HEK293 (cell line): ENCODE data around the gene BTBD10.

Experiments used
- CTCF ChIA-PET: fragments of 350-600 bp; formaldehyde crosslinking; extraction: SDS; loops from one replicate; lab custom pipeline; 2021; ENCODE audit warnings: antibody characterized with exemption; lab: Yijun Ruan, JAX
- POLR2A ChIA-PET: fragments of 300-600 bp; formaldehyde crosslinking; extraction: SDS; loops from one replicate; lab custom pipeline; 2020; ENCODE audit warnings: antibody characterized with exemption, inconsistent platforms; lab: Yijun Ruan, JAX
- H3K27ac ChIP-seq: fragments of 200-500 bp; sonication (Bioruptor generic); 2 replicates; pipeline ENCODE4 v1.5.1; 2014; ENCODE audit warnings: low read depth, low read length, control low read depth, inconsistent platforms; ENCODE audit errors: extremely low read depth
- H3K36me3 ChIP-seq, 2 experiments: fragments of 200-500 bp in 1 of 2; sonication (Bioruptor generic) in 1 of 2; 1 replicate in 1 of 2; 2 replicates in 1 of 2; pipeline ENCODE4 v1.5.1; 2014 to 2017; ENCODE audit warnings: inconsistent platforms in 2 of 2, low read length in 2 of 2; ENCODE audit not compliant: control insufficient read depth in 2 of 2, insufficient read depth in 1 of 2
- H3K4me1 ChIP-seq: fragments of 200-500 bp; sonication (Bioruptor generic); 2 replicates; pipeline ENCODE4 v1.5.1; 2014; ENCODE audit warnings: mild to moderate bottlenecking, low read length, inconsistent platforms; ENCODE audit not compliant: control insufficient read depth, insufficient read depth
- H3K4me3 ChIP-seq: 2 replicates; pipeline ENCODE4 v1.5.1; 2011; ENCODE audit warnings: low read depth, mild to moderate bottlenecking, control low read depth, low read length, moderate library complexity
- H3K9me3 ChIP-seq: fragments of 200-500 bp; sonication (Bioruptor generic); 2 replicates; pipeline ENCODE4 v1.5.1; 2014; ENCODE audit warnings: low read depth, low read length, inconsistent platforms; ENCODE audit not compliant: control insufficient read depth, insufficient read depth
- EGR2 ChIP-seq: fragments of 450-650 bp; formaldehyde crosslinking; IDR thresholded peaks from 2 replicates; pipeline ENCODE4 v1.5.1; 2016; ENCODE audit warnings: low read depth, missing biosample characterization, missing genetic modification characterization
- HIC1 ChIP-seq: fragments of 450-650 bp; formaldehyde crosslinking; IDR thresholded peaks from 2 replicates; pipeline ENCODE4 v1.5.1; 2016; ENCODE audit warnings: missing biosample characterization, missing genetic modification characterization
- REPIN1 ChIP-seq: fragments of 450-650 bp; formaldehyde crosslinking; IDR thresholded peaks from 2 replicates; pipeline ENCODE4 v1.5.1; 2017; ENCODE audit warnings: missing biosample characterization, missing genetic modification characterization, low read depth
- SALL2 ChIP-seq: fragments of 450-650 bp; formaldehyde crosslinking; IDR thresholded peaks from 2 replicates; pipeline ENCODE4 v1.5.0; 2017; ENCODE audit warnings: missing biosample characterization, mild to moderate bottlenecking, missing genetic modification characterization, borderline replicate concordance
- TCF7L2 ChIP-seq: IDR thresholded peaks from 2 replicates; pipeline ENCODE4 v1.6.1; 2011; ENCODE audit warnings: low read depth, mild to moderate bottlenecking, inconsistent platforms, low read length, moderate library complexity, borderline replicate concordance
- ZBTB11 ChIP-seq: fragments of 450-650 bp; formaldehyde crosslinking; conservative IDR thresholded peaks from 2 replicates; pipeline ENCODE4 v1.5.1; 2016; ENCODE audit warnings: low read depth, missing biosample characterization, missing genetic modification characterization
- ZBTB48 ChIP-seq: fragments of 450-650 bp; formaldehyde crosslinking; IDR thresholded peaks from 2 replicates; pipeline ENCODE4 v1.5.1; 2016; ENCODE audit warnings: missing biosample characterization, missing genetic modification characterization
- ZBTB8A ChIP-seq: fragments of 450-650 bp; formaldehyde crosslinking; IDR thresholded peaks from 2 replicates; pipeline ENCODE4 v1.5.1; 2016; ENCODE audit warnings: missing biosample characterization, missing genetic modification characterization
- ZNF121 ChIP-seq: fragments of 450-650 bp; formaldehyde crosslinking; IDR thresholded peaks from 2 replicates; pipeline ENCODE4 v1.5.1; 2016; ENCODE audit warnings: missing biosample characterization, missing genetic modification characterization
- ZNF174 ChIP-seq: fragments of 450-650 bp; formaldehyde crosslinking; IDR thresholded peaks from 2 replicates; pipeline ENCODE4 v1.5.0; 2017; ENCODE audit warnings: missing biosample characterization, mild to moderate bottlenecking, missing genetic modification characterization
- ZNF221 ChIP-seq: fragments of 450-650 bp; formaldehyde crosslinking; IDR thresholded peaks from 2 replicates; pipeline ENCODE4 v1.5.1; 2017; ENCODE audit warnings: missing biosample characterization, missing genetic modification characterization, borderline replicate concordance
- ZNF280D ChIP-seq: fragments of 450-650 bp; formaldehyde crosslinking; IDR thresholded peaks from 2 replicates; pipeline ENCODE4 v1.5.1; 2016; ENCODE audit warnings: missing biosample characterization, missing genetic modification characterization
- ZNF473 ChIP-seq: fragments of 450-650 bp; formaldehyde crosslinking; IDR thresholded peaks from 2 replicates; pipeline ENCODE4 v1.5.1; 2017; ENCODE audit warnings: missing biosample characterization, missing genetic modification characterization
- ZNF48 ChIP-seq: fragments of 450-650 bp; formaldehyde crosslinking; IDR thresholded peaks from 2 replicates; pipeline ENCODE4 v1.5.1; 2016; ENCODE audit warnings: missing biosample characterization, missing genetic modification characterization
- ZNF621 ChIP-seq: fragments of 450-650 bp; formaldehyde crosslinking; IDR thresholded peaks from 2 replicates; pipeline ENCODE4 v1.5.1; 2017; ENCODE audit warnings: missing biosample characterization, missing genetic modification characterization
- ZNF658 ChIP-seq: fragments of 450-650 bp; formaldehyde crosslinking; IDR thresholded peaks from 2 replicates; pipeline ENCODE4; 2016; ENCODE audit warnings: missing biosample characterization, missing genetic modification characterization
- ZNF843 ChIP-seq: fragments of 450-650 bp; formaldehyde crosslinking; IDR thresholded peaks from 2 replicates; pipeline ENCODE4 v1.5.1; 2016; ENCODE audit warnings: missing biosample characterization, missing genetic modification characterization
- ZSCAN16 ChIP-seq: fragments of 450-650 bp; formaldehyde crosslinking; IDR thresholded peaks from 2 replicates; pipeline ENCODE4 v1.5.1; 2016; ENCODE audit warnings: missing biosample characterization, missing genetic modification characterization

The BTBD10 gene

GRCh38 chr11:13347901-13348300, 115.1 kb downstream of the BTBD10 start (continued):
- TF ChIP-seq ZBTB11 (no peak), ZBTB8A (tag by site-specific recombination) (no peak), EGR2 (tag by site-specific recombination) (no peak), ZSCAN16 (no peak), ZNF221 (no peak), SALL2 (tag by site-specific recombination) (no peak), TCF7L2 (no peak), HIC1 (no peak), ZNF121 (tag by site-specific recombination) (no peak)

GRCh38 chr11:13346470-13346869, 116.6 kb downstream of the BTBD10 start:
- ChIA-PET CTCF (interaction anchor here (0.9 to 6.2 kb wide), 3 partner anchors 28 to 136 kb away, joined by 3 to 119 read pairs (median 4); no protein-coding TSS in a partner anchor), POLR2A (no interaction called here)
- Histone ChIP-seq H3K4me1 (no peaks in the 10 kb centered on the region), H3K4me3 (no peak overlapping the region), H3K9me3 (no peaks in the 10 kb centered on the region), H3K36me3 (no peaks in the 10 kb centered on the region), H3K27ac (no peak overlapping the region)
- TF ChIP-seq ZNF174 (no peak), ZBTB48 (tag by site-specific recombination) (no peak), ZNF658 (no peak), ZNF48 (tag by site-specific recombination) (no peak), ZNF843 (tag by site-specific recombination) (no peak), ZNF621 (tag by site-specific recombination) (no peak), REPIN1 (tag by site-specific recombination) (no peak), ZNF473 (tag by site-specific recombination) (no peak), ZNF280D (tag by site-specific recombination) (no peak)
